ENCODE measurements around the gene HEXA.

HEXA gene

DNA sequence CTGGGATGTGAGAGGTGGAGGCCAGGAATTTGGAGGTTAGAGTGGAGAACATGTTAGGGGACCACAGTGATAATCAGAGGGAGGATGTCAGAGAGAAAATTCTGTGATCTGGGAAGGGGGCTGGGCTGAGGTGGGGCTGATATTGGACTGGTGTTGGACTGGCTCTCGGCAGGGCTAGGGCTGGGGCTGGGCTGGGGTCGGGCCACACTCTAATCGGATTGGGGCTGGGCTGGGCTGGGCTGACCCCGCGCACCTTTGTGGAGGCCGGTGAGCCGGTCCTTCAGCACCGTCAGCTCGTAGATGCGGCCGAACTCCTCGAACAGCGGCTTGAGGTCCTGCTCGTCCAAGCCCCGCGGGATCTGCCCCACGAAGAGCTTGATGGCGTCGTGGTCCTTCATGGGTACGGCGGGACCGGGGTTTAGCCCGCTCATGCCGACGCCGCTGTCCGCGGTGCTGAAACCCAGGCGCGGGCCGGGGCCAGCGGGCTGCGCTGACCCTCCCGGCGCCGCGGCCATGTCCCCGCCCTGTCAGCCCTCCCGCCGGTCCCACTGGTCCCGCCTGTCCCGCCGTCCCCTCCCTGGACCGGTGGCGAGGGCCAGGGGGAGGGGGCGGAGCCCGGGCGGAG is 56.3 kb downstream of the HEXA start:
- peak; percentile 86 for DNase-seq (ENCODE audit: low spot score)

DNA sequence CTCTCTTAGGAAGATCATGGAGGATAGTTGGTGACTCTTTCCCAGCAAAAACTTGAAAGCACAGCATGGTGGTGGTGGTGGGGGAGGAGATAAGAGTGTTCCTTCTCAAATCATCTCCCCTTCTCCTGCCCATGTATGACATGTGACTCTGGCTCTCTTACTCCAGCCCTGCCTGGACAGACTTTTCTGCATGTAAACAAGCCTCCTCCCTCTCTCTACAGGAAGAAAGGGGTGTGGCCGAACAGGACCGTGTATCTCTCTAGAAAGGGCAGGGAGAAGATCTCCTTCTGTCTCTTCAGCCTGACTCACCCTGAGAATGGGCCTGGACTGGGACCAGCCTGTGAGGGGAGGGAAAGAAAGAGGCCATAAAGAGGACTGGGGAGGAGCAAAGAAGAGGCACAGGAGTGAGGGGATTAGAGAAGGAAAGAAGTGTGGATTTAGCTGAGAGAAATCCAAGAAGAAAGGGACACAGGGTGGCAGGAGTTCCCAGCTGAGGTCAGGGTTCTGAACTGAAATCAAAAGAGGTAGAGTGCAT is 57.3 kb downstream of the HEXA start:
- no peak for DNase-seq (ENCODE audit: low spot score)

DNA sequence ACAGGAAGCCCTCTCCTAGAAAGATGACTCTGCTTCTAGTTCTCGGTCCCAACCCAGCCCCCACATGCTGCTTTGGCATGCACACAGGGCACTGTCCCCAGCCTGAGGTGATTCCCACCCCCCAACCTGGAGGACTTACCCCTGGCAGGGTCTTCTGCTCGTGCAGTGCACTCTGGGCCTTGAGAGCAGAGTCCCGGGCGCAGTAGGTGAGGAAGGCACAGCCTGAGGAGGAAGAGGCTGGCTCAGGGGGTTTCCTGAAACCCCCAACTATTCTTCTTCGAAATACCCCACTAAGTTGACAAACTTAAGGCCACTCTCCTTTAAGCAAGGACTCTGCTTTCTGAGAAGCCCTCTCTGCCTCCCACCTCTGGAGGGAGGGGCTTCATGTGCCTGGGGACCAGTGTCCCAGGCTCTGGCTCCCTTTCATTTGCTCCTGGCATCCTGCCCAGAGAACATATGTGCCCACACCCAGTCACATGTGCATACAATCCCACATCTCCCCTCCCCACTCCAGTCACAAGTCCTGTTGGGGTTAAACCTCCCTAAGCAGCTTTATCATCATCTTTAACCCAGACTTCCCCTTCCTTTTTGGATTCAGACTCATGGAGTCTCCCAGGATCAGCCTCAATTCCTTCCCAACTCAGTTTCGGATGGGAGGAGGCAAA is 60.0 kb downstream of the HEXA start:
- no peak for DNase-seq (ENCODE audit: low spot score)

DNA sequence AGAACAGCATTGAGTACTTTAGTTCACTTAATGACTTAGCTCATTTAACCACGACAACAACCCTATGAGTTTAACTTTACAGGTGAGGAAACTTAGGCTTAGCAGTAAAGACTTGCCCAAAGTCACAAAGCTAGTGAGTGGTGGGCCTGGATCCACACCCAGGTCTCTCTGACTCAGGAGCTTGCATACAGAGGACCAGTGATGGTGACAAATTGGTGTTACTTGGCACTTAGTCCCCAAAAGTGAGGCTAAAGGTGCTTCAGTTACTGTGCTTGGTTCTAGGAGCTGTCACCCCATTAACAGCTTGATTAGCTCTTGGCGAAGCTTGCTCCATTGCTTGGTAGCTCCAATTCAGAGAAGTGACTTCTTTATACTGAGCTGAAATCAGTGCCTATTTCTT is 61.9 kb downstream of the HEXA start:
- no peak for DNase-seq (ENCODE audit: low spot score)

DNA sequence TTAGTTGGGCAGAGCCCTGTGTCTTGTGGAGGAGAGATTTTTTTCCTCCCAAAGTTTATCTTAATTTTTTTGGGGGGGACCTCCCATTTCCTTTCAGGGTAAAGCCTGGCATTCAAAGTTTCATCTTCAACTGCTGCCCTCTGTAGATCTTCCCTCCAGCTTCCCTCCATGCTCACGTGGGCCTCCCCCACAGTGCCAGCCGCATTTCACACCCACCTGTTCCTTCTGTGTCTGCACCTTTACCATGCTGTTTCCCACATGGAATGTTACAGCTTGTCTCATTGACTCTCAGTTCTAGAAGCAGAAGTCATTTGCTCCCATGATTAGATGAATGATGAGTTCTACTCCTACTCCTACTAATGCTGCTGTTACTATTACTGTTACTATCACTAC is 62.4 kb downstream of the HEXA start:
- no peak for DNase-seq (ENCODE audit: low spot score)

DNA sequence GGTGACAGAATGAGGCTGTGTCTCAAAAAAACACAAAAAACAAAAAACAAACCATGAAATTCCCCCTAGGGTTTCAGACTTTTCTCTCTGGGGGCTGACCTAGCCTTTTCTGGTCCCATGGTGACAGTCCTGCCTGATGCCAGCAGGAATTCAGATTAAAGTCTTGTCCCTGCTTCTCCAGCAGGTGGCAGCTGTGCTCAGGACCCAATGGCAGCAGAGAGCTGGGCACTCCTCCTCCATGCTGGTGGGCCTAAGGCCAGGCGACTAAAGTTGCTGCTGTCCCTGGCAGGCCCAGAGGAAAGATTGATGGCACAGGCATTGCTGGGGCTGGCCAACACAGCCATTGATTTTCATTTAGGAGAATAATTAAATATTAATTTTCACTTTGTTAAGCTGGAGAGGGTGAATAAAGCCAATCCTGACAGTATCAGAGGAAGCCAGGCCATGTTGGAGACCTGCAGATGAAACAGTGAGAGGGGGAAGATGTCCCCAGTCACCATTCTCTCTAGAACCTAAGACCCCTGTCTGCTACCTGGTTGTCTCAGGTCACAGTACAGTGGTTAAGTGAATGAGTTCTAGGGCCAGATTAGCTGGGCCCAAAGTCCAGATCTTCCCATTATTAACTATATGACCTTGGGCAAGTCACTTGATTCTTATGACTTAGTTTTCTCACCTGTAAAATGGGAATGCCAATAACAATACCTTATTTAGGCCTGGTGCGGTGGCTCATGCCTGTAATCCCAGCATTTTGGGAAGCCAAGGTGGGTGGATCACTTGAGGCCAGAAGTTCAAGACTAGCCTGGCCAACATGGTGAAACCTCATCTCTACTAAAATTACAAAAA is 63.0 kb downstream of the HEXA start:
- DNase-seq (ENCODE audit: low spot score), result peak; percentile 91

DNA sequence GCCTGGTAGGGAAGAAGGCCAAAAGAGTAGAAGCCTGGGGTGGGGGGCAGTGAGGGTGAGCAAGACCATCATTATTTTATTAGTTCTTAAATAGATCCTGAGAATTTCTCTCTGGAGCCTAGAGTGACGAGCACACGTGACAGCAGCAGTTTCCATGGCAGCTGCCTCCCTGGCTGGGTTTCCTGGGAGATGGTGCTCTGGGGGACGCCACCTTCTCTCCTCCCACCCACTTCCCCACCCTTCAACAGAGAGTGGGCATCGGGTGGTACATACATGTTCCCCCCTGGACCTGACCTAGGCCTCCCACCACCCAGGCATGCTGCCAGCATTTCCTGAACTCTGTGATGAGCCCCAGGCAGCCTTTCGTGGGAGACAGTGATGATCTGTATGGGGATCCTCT is 68.8 kb downstream of the HEXA start:
- DNase-seq (ENCODE audit: low spot score), result no peak

DNA sequence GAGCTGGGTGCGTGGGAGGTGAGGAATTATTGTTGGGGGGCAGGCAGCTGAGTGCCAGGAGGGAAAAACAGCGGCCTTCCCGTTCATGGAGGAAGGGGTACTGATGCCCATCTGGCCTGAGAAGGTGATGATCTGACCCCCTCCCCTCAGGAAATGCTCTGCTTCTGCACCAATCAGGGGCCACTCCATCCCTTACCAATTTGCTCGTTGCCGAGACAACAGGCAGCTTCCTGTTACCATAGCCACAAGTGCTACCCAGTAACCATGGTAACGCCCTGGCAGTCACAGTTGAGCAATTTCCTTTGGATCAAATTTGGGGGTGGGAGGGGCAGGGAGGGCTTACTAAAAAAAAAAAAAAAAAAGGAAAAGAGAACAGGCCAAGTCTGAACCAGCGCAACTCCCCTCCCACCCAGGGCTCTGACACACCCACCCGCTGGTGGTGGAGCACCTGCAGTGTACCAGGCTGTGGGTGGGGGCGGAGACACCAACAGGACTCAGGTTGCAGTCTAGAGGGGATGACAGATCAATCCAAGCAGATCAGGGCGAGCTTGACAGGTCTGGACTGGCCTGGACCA is 69.5 kb downstream of the HEXA start:
- DNase-seq (ENCODE audit: low spot score), result no peak

DNA sequence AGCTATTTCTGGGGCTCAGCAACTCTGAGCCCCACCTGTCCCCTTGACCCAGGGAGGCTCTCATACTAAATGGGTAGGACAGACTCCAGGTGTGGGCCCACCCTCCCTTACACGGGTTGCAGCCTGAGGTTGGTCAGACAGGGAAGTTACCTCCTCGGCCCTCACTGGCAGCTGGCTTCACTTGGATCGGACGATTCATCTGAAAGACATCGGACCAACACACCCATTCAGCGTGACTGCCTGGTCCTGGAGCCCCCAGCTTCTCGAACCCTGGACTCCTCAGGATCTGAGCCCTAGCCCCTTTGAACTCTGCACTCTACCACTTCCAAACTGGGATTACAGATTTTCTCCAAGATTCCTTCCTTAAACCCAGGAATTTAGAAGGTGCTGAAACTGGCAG is 71.2 kb downstream of the HEXA start:
- DNase-seq (ENCODE audit: low spot score), result no peak

DNA sequence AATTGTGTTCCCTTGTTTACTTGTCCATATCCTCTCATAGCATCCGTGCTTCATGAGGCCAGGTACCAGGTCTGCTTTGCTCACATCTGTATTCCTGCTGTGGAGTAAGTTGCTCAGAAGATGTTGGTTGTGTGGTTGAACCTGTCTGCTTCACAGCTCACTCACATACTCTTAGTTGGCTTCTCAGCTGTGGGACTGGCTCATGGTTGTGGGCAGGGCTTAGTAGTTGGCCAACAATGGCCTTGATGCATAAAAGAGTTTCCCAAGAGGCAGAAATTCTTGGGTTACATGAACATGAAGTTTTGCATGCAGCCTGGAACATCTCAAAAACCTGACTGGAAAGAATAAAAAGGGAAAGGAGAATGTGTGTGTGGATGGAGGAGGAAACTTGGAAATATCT is 72.9 kb downstream of the HEXA start:
- DNase-seq (ENCODE audit: low spot score), result no peak

All from AG08395 (cell line).